Lung (tissue), 12 donors: Measurements from ENCODE around the gene NLRP8. TPM values are rescaled to one million over a fixed set of nuclear protein-coding genes. Genes with fewer than 3 reads are reported as not detected.
"Not testable (repeated sequence)": the region's sequence is repeated elsewhere in the genome, so short reads cannot be mapped to it uniquely, and the experiment has no call there.

Source experiments
- ATAC-seq: fragments of 200-7000 bp; cut with Tn5 transposase; one replicate; pipeline ENCODE4 v1.9.1; 2020; ENCODE audit warnings: moderate number of reproducible peaks; ENCODE audit not compliant: insufficient read depth, low FRiP score
- DNase-seq, 3 donors: peaks; one replicate each; pipeline ENCODE4 v3.0.0-alpha.2; 2013 to 2017
- H3K27ac ChIP-seq, 2 donors: one replicate each; pipeline ENCODE4 v1.5.1; 2013; ENCODE audit warnings: mild to moderate bottlenecking in 2 of 2, moderate library complexity in 2 of 2, control low read depth in 1 of 2, inconsistent platforms in 1 of 2, low read depth in 1 of 2, low read length in 1 of 2
- H3K27me3 ChIP-seq, 3 donors: one replicate each; pipeline ENCODE4 v1.5.1; 2013; ENCODE audit warnings: low read length in 2 of 3; ENCODE audit not compliant: control insufficient read depth in 3 of 3, insufficient read depth in 3 of 3
- H3K36me3 ChIP-seq, 4 donors: one replicate each; pipeline ENCODE4 v1.5.1; 2013; ENCODE audit warnings: low read length in 4 of 4, mild to moderate bottlenecking in 1 of 4, moderate library complexity in 1 of 4; ENCODE audit not compliant: control insufficient read depth in 4 of 4, insufficient read depth in 4 of 4
- H3K4me1 ChIP-seq, 5 donors: one replicate each; pipeline ENCODE4 v1.5.1; 2013; ENCODE audit warnings: low read length in 5 of 5, mild to moderate bottlenecking in 2 of 5, moderate library complexity in 1 of 5; ENCODE audit not compliant: control insufficient read depth in 5 of 5, insufficient read depth in 5 of 5
- H3K4me3 ChIP-seq: one replicate; pipeline ENCODE4 v1.5.1; 2013; ENCODE audit warnings: mild to moderate bottlenecking, control low read depth, moderate library complexity
- H3K9ac ChIP-seq, 2 donors: one replicate each; pipeline ENCODE4 v1.5.1; 2013; ENCODE audit warnings: low read length in 2 of 2, control low read depth in 1 of 2; ENCODE audit not compliant: insufficient read depth in 1 of 2
- H3K9me3 ChIP-seq, 4 donors: one replicate each; pipeline ENCODE4 v1.5.1; 2013; ENCODE audit warnings: low read length in 3 of 4, mild to moderate bottlenecking in 1 of 4, moderate library complexity in 1 of 4; ENCODE audit not compliant: control insufficient read depth in 4 of 4, insufficient read depth in 3 of 4
- CTCF ChIP-seq: IDR thresholded peaks from 2 replicates; pipeline ENCODE4 v1.5.1; 2012; ENCODE audit warnings: mild to moderate bottlenecking; ENCODE audit errors: control extremely low read depth, extremely low read depth
- WGBS, 2 donors: extraction: QIAGEN DNeasy Blood & Tissue Kit; methylation state at CpG; one replicate each; pipeline ENCODE4 v1.1.7; 2013; 5-methylcytosine and 5-hydroxymethylcytosine counted together
- polyA plus RNA-seq, 2 donors: library from polyadenylated mRNA; stranded (reverse); fragments of 200-250 nt; gene quantifications; one replicate each; pipeline ENCODE4 v1.2.1, GENCODE V29; 2013
- total RNA-seq, 2 donors: library from RNA; depleted of rRNA in 1 of 2; stranded (reverse); fragments of >200 nt in 1 of 2; gene quantifications; one replicate each; pipeline ENCODE4 v1.2.1, GENCODE V29; 2014 to 2021
- donor health status: control.
- donor health status: control.
- donor health status: Bipolar disorder and iron deficiency.
- donor health status: healthy.
- donor health status: DM: yes; HTN: yes; CAD: no.

The NLRP8 gene
- total and polyA plus RNA-seq, 4 donors = not detected

GRCh38 chr19:56014765-56015164 is 67.1 kb downstream of the NLRP8 start:
- no peaks in the 10 kb centered on the region for H3K36me3 ChIP-seq
- no peak overlapping the region for H3K27ac ChIP-seq
- no peak for DNase-seq
- 76 to 84% methylated on average over 1 of the region's 1 CpG for WGBS, 2 donors
- H3K4me1 ChIP-seq = no peaks in the 10 kb centered on the region
- no peak for TF ChIP-seq CTCF
- no peak overlapping the region for H3K4me3 ChIP-seq
- ATAC-seq = no peak
- H3K9ac ChIP-seq = no peak overlapping the region
- no peaks in the 10 kb centered on the region for H3K27me3 ChIP-seq
- H3K9me3 ChIP-seq = peaks cover 0 to 5% (median 0%) of the 10 kb centered on the region in 4 donors

- Histone ChIP-seq H3K4me3 (no peak overlapping the region), H3K9me3 (peaks cover 0 to 2% (median 0%) of the 10 kb centered on the region in 4 donors), H3K9ac (no peak overlapping the region), H3K27me3 (no peaks in the 10 kb centered on the region), H3K36me3 (no peaks in the 10 kb centered on the region), H3K27ac (no peak overlapping the region), H3K4me1 (no peaks in the 10 kb centered on the region)
- TF ChIP-seq CTCF = no peak
- WGBS, 2 donors = 26 to 54% methylated on average over 5 of the region's 5 CpGs
- ATAC-seq = no peak
- DNase-seq = peak in 1 of 3 donors; percentile 18
These were observed 68.1 kb downstream of the NLRP8 start for GRCh38 chr19:56015756-56016155.

- H3K4me3 ChIP-seq, H3K27me3 ChIP-seq, H3K36me3 ChIP-seq, H3K4me1 ChIP-seq, H3K9me3 ChIP-seq, H3K27ac ChIP-seq, DNase-seq, ATAC-seq, H3K9ac ChIP-seq: not testable (repeated sequence)
- WGBS, 2 donors = 78 to 90% methylated on average over 2 of the region's 2 CpGs
These were observed 71.7 kb downstream of the NLRP8 start for GRCh38 chr19:56019325-56019724.

- ATAC-seq, H3K36me3 ChIP-seq, DNase-seq, H3K9me3 ChIP-seq, H3K27ac ChIP-seq, H3K27me3 ChIP-seq, H3K9ac ChIP-seq, H3K4me1 ChIP-seq, H3K4me3 ChIP-seq: not testable (repeated sequence)
- 64 to 71% methylated on average over 6 to 7 of the region's 7 CpGs for WGBS, 2 donors
These were observed 72.8 kb downstream of the NLRP8 start for GRCh38 chr19:56020355-56020975.
